GM18505 (cell line): ENCODE measurements around the gene TATDN2.
"Not testable (repeated sequence)": the region's sequence is repeated elsewhere in the genome, so short reads cannot be mapped to it uniquely, and the experiment has no call there.

Experiments used
- ATAC-seq: cut with Tn5 transposase; IDR thresholded peaks from one replicate; pipeline ENCODE4 v1.9.1; 2021; ENCODE audit not compliant: unreplicated experiment
- POLR2A ChIP-seq: IDR thresholded peaks from 4 replicates; pipeline ENCODE4 v1.6.1; 2011; ENCODE audit warnings: borderline replicate concordance; ENCODE audit not compliant: insufficient read depth, insufficient read length; ENCODE audit errors: extremely low read depth

TATDN2 gene

DNA sequence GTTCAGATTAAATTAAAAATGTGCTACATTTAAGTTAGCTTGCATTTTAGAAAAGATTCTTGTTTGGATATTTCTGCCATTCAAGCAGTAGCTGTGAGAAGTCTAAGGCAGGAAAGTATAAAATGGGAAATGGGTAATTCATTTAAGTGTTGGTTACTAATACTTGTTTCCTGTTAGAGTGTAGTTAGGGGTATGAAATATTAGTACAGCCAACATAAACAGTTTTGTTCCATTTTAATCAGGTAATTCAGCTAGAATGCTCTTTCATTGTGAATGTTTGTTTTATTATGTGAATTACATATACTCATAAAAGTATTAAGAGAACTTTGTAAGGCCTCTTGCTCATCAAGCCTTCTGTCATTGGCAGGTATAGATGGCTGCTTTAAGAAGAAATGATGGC lies 19.9 kb downstream of the TATDN2 start:
- TF ChIP-seq POLR2A: no peak
- no peak for ATAC-seq

DNA sequence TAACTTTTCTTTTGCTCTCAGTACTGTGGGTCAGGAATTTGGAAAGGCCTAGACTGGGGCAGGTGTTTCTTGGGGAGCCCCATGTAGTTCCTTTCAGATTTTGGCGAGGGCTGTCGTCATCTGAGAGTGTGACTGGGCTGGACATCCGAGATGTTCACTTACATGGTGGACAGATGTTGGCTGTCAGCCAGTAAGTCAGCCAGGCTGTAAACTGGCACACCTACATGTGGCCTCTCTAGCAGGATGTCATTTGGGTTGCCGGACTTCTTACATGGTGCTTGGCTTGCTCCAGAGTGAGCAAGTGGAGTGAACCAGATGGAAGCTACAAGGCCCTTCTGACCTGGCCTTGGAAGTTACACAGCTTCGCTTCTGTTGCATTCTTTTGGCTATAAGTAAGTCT lies 20.7 kb downstream of the TATDN2 start:
- no peak for ATAC-seq

DNA sequence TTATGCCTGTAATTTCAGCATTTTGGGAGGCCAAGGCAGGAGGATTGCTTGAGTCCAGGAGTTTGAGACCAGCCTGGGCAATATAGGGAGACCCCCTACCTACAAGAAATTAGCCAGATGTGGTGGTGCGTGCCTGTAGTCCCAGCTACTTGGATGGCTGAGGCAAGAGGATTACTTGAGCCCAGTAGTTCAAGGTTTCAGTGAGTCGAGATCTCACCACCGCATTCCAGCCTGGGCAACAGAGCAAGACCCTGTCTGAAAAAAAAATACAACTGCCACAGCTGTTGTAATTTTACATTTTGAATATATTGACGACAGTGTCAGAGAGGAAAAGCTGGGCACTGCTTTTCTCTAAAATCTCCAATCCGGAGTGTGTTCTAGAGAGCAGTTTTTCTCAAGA lies 21.2 kb downstream of the TATDN2 start:
- no peak for TF ChIP-seq POLR2A

More for the DNA sequence above, 20.7 kb downstream of the TATDN2 start:
- TF ChIP-seq POLR2A: no peak

DNA sequence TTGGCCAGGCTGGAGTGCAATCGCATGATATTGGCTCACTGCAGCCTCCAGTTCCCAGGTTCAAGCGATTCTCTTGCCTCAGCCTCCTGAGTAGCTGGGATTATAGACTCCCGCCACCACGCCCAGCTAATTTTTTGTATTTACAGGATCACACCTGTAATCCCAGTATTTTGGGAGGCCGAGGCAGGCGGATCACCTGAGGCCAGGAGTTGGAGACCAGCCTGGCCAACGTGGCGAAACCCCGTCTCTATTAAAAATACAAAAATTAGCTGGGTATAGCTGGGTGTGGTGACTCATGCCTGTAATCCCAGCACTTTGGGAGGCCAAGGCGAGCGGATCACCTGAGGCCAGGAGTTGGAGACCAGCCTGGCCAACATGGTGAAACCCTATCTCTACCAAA lies 24.2 kb downstream of the TATDN2 start:
- ATAC-seq: not testable (repeated sequence)

More for the DNA sequence above, 21.2 kb downstream of the TATDN2 start:
- ATAC-seq: no peak

DNA sequence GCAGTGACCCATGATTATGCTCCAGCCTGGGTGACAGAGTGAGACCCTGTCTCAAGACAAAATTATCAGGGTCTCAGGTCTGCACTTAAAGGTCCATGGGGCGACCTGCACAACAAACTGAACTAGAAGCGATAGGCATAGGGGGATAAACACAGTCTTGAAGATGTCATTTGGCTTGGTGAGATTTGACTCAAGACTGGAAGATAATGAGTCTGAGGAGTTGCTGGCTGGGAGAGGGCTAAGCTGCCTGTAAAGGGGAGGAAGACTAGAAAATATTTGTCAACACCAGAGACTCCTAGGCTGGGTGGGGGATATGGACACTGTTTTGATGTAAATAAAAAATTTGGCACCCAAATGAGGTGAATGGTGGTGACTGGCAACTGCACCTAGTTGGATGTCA lies 24.7 kb downstream of the TATDN2 start:
- ATAC-seq: no peak
- TF ChIP-seq POLR2A: no peak

DNA sequence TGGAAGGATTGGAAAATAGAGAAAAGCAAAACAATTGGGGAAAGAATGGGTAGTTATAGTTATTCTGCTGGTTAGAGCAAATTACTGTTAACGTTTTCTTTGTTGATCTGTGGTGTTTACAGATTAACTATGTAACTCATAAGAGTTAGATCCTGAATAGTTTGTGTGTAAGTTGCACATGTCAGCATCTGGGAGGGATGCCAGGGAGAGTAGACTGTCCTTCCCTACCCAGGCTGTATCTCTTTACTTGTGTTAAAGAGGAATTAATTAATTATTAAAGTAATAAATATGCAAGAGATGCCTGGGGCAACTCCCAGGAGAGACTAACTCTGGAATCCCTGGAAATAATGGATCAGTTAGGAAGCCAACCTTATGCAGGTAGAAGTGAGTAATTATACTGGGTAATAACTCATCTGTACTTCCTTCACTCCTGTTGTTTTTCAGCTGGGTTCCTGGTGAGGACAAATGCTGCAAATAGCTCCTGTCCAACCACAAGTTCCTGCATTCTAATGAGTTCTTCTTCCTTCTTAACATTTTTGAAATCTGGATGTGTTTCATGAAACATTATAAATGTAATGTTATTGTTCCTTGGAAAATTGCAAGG lies 25.5 kb downstream of the TATDN2 start:
- no peak for ATAC-seq

DNA sequence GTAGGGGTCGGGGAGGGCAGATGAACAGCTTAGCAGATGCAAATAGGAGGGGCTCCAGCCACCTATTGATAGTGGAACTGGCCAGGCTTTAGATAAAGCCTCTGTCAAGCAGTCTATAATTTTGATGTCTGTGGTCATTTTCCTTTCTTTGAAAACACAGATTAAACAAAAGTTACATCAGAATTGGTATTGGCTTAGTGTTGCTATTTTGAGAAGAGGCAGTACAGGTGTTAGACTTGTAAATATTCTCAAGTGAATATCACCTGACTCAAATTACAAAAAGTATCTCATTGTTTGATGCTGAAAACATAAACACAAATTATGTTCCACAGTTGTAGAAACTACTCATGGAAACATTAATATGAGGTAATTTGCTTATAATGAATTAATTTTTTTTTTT lies 26.3 kb downstream of the TATDN2 start:
- ATAC-seq: no peak
- no peak for TF ChIP-seq POLR2A

More for the DNA sequence above, 25.5 kb downstream of the TATDN2 start:
- no peak for TF ChIP-seq POLR2A

DNA sequence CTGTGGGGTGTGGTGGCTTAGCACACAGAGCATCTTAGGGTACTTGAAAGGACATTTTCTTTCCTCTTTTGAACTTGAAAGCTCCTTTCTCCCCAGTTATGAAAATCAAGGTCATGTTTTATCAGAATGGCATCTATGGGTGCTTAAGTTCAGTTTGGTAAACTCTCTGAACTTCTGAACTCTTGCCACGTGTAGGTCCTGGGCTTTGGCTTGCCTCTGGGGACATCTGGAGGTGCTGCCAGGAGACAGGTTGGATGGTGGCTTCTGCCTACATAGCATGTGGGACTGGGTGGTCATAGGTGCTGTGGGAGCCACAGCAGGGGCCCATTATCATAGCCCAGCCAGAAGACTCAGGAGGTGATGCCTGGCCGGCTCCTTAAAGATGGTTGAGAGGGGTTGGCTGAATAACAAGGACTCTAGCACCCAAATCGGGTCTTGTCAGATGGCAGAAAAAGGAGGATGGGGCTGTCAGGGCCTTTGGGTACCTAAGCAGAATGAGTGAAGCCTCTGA lies 28.9 kb downstream of the TATDN2 start:
- ATAC-seq: no peak
- no peak for TF ChIP-seq POLR2A

DNA sequence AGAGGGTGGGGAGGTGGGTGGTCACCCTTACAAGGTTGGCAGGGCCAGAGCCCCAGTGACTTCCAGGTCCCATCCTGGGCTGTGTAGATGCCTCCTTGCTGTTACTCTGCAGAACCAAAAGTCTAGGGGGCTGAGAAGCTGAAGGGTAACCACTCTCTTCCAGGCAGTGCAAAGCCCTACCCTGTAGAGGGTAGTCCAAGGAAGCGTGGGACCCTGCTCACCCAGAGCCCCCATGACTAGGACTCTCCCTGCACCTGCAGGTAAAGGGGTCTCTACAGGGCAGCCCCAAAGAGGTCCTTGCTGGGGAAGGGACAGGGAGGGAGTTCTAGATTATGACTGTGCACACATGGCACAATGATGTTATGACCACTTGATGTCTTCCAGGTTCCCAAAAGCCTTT lies 30.2 kb downstream of the TATDN2 start:
- no peak for ATAC-seq
- TF ChIP-seq POLR2A: no peak

DNA sequence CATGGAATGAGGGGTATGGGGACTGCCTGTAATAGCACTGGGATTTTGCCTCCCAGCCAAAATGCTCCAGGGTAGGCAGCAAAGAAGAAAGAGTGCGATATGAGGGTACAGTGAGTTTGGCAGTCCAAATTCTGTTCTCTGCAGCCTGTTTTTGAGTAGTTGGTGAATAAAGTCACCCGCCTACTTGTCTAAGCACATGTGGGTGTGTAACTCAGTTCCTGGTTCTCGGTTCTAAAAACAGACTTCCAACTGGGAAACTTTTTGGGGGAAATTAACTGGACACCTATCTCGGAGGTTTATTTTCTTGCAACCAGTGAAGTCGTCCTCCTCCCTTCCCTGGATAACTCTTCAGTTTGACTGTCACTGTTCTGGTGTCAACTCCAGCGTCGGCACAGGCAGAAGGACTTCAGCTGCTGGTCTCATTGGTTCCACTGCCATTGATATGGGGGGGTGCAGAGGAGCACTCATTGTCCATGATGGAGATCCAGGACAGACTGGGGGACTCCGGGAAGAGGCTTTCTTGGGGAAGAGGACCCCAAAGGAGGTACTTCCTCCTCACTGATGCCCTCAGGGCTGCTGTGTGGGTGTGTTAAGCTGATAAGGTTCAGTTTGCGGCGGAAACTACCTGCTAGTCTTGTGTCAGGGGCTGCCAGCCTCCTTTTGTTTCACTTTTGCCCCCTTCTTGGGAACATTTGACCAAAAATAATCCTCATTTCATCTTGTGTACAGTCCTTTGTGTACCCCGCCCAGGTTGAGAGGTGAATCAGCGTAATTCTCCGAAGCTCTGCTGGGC lies 31.3 kb downstream of the TATDN2 start:
- no peak for ATAC-seq
- TF ChIP-seq POLR2A: no peak

DNA sequence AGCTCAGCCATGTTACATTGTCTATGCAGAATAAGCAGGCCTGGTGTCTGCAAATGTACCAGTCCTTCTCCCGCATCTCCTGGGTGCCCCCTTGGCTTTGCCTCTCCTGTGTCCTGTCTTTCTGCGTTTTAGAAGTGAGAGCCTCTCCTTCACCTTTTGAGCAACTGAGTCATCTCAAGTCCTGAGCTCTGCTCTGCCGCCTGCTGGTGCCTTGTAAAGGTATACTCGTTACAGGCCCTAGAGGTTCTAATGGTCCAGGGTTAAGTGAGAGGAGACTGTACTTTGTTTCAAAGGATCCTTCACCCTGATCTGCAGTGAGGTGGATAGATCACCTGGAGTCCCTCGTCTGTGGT lies 31.9 kb downstream of the TATDN2 start:
- no peak for ATAC-seq
- no peak for TF ChIP-seq POLR2A

DNA sequence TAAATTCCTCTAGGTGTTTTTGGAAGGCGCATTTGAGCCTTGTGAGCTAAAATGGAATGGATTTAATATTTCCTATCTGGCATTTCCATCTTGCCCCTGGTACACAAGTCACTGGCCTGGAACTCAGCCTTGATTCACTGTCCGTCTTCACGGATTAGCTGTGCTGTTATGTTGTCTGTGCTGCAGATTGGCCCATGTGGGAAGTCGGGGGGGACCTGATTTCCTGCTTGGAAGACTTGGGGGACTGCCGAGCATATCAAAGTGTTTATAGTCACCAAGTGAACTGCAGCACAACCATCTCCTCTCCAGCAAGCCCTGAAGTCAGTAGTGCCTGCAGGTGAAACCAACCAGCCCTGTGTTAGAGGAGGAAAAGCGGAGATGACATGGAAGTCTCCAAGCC lies 32.3 kb downstream of the TATDN2 start:
- no peak for ATAC-seq

DNA sequence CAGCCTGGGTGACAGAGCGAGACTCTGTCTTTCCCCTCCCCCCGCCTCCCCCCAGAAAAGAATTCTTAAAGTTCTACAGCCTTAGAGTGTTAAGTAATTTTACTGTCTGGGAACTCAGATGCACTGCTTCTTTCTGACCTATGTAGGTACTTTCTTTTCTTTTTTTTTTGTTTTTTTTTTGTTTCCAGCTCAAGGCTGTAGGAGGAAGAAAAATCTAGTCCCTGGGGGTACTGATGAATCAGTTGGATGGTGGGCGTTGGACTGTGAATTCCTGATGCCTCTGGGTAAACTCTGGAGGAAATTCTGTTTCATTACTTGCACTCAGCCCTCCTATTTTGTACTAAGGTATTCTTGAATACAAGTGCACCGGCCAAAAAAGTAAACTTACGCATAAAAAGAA lies 33.7 kb downstream of the TATDN2 start:
- no peak for TF ChIP-seq POLR2A
- ATAC-seq: no peak

More for the DNA sequence above, 32.3 kb downstream of the TATDN2 start:
- TF ChIP-seq POLR2A: no peak

DNA sequence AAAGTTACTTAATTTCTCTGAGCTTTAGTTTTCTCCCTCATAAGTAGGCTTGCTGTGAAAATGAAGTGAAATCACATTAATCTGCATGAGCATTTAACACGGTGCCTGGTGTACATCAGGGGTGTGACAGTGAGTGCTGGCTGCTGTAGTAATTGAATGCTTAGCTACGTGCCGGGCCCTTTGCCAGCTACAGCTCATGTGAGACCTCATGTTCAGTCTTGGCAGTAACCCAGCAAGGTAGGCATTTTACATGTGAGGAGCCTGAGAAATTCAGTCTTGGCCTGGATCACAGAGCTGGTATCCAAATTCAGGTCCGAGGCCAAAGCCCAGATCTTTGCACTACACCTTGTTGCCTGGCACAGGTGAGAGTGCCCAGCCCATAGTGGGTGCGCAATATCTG lies 35.4 kb downstream of the TATDN2 start:
- ATAC-seq: no peak

More for the DNA sequence above, 35.4 kb downstream of the TATDN2 start:
- no peak for TF ChIP-seq POLR2A
